Stimulated activated CD8-positive, alpha-beta memory T cell treated with anti-CD3 and anti-CD28 coated beads, Interleukin-15, amount 100 ng/mL, for 4 hours (primary cell): ENCODE measurements around the gene ADAT2.

Experiments
- DNase-seq, 2 donors: peaks; one replicate each; pipeline ENCODE4 v3.0.0-alpha.2; 2020; ENCODE audit warnings: low read depth in 2 of 2

ADAT2 gene

GRCh38 chr6:143441680-143442545 is 8.6 kb downstream of the ADAT2 start:
- no peak for DNase-seq

GRCh38 chr6:143441010-143441409 is 9.5 kb downstream of the ADAT2 start:
- DNase-seq = no peak

- DNase-seq = no peak
Observed at GRCh38 chr6:143432588-143432987, 17.9 kb downstream of the ADAT2 start.

GRCh38 chr6:143431226-143431625 is 19.3 kb downstream of the ADAT2 start:
- DNase-seq = no peak

GRCh38 chr6:143429970-143430369 is 20.5 kb downstream of the ADAT2 start:
- no peak for DNase-seq

GRCh38 chr6:143427109-143427817 is 23.2 kb downstream of the ADAT2 start:
- DNase-seq = peak; percentile 37 to 41

- DNase-seq = no peak
Observed at GRCh38 chr6:143426026-143426425, 24.5 kb downstream of the ADAT2 start.

- no peak for DNase-seq
Observed at GRCh38 chr6:143419526-143419925, 31.0 kb downstream of the ADAT2 start.

- DNase-seq = no peak
Observed at GRCh38 chr6:143414769-143415168, 35.7 kb downstream of the ADAT2 start.

GRCh38 chr6:143410859-143411270 is 39.6 kb downstream of the ADAT2 start:
- no peak for DNase-seq

GRCh38 chr6:143408787-143409162 is 41.7 kb downstream of the ADAT2 start:
- DNase-seq = no peak

GRCh38 chr6:143408151-143408786 is 42.2 kb downstream of the ADAT2 start:
- no peak for DNase-seq

- DNase-seq = no peak
Observed at GRCh38 chr6:143406673-143407072, 43.8 kb downstream of the ADAT2 start.

GRCh38 chr6:143405373-143406154 is 44.9 kb downstream of the ADAT2 start:
- no peak for DNase-seq

- DNase-seq = no peak
Observed at GRCh38 chr6:143402721-143403336, 47.7 kb downstream of the ADAT2 start.

- DNase-seq = no peak
Observed at GRCh38 chr6:143401636-143402370, 48.7 kb downstream of the ADAT2 start.

- DNase-seq = no peak
Observed at GRCh38 chr6:143401068-143401446, 49.4 kb downstream of the ADAT2 start.

GRCh38 chr6:143400258-143401067 is 50.0 kb downstream of the ADAT2 start:
- no peak for DNase-seq

GRCh38 chr6:143399775-143400174 is 50.7 kb downstream of the ADAT2 start:
- no peak for DNase-seq

GRCh38 chr6:143399176-143399575 is 51.3 kb downstream of the ADAT2 start:
- no peak for DNase-seq
